HEK293T (cell line): Measurements from ENCODE around the gene GRHL1.

Source experiments
- BHLHE40 ChIP-seq: fragments of 450-650 bp; IDR thresholded peaks from 2 replicates; pipeline ENCODE4 v1.6.1; 2016; ENCODE audit warnings: mild to moderate bottlenecking, moderate library complexity, borderline replicate concordance
- FOXA1 ChIP-seq: fragments of 450-650 bp; IDR thresholded peaks from 2 replicates; pipeline ENCODE4 v1.6.1; 2016; ENCODE audit warnings: mild to moderate bottlenecking
- FOXK2 ChIP-seq: fragments of 450-650 bp; IDR thresholded peaks from 2 replicates; pipeline ENCODE4 v1.6.1; 2016; ENCODE audit warnings: mild to moderate bottlenecking
- FOXM1 ChIP-seq: fragments of 450-650 bp; IDR thresholded peaks from 2 replicates; pipeline ENCODE4 v1.6.1; 2017; ENCODE audit warnings: mild to moderate bottlenecking, borderline replicate concordance
- HDGF ChIP-seq: fragments of 450-650 bp; IDR thresholded peaks from 2 replicates; pipeline ENCODE4 v1.6.1; 2017; ENCODE audit warnings: antibody characterized with exemption, borderline replicate concordance
- L3MBTL2 ChIP-seq: fragments of 450-650 bp; conservative IDR thresholded peaks from 2 replicates; pipeline ENCODE4 v1.6.1; 2016; ENCODE audit warnings: mild to moderate bottlenecking
- NFRKB ChIP-seq: fragments of 450-650 bp; IDR thresholded peaks from 2 replicates; pipeline ENCODE4 v1.6.1; 2016; ENCODE audit warnings: mild to moderate bottlenecking, moderate library complexity
- SP1 ChIP-seq: fragments of 450-650 bp; IDR thresholded peaks from 2 replicates; pipeline ENCODE4 v1.6.1; 2017
- SUZ12 ChIP-seq: fragments of 450-650 bp; IDR thresholded peaks from 2 replicates; pipeline ENCODE4 v1.6.1; 2016; ENCODE audit warnings: mild to moderate bottlenecking

DNA sequence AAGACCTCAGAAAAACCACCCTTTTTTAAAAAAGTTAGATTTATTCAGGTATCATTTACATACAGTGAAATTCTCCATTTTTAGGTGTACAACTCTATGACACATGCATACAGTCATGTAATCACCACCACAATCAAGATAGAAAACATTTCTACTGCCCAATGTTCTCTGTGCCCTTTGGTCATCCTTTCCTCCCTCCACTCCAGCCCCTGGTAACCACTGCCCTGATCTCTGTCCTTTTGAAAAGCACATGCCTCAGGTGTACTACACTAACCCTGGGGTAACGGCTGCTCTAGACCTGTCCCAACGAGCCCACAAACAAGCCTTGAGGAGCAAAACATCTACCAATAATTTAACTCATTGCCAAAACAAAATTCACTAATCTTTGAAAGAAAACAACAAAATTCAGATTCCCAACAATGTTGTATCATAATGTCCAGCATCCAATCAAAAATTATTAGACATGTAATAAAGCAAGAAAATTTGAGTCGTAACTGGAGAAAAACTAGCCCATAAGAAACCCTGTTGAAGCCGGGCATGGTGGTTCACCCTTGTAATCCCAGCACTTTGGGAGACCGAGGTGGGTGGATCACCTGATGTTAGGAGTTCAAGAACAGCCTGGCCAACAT is 65.9 kb downstream of the GRHL1 start:
- no peak for TF ChIP-seq L3MBTL2
- TF ChIP-seq NFRKB, result no peak
- TF ChIP-seq HDGF, result no peak
- TF ChIP-seq FOXM1, result no peak
- TF ChIP-seq FOXA1, result no peak
- TF ChIP-seq SUZ12, result no peak
- TF ChIP-seq BHLHE40, result no peak
- TF ChIP-seq FOXK2, result no peak
- TF ChIP-seq SP1, result no peak
